Psoas muscle (tissue), 8 donors: ENCODE measurements around the gene WWOX. TPM values are rescaled to one million over a fixed set of nuclear protein-coding genes. Genes with fewer than 3 reads are reported as not detected.

Experiments used
- ATAC-seq, 4 donors: fragments of 200-7000 bp; cut with Tn5 transposase; one replicate each; pipeline ENCODE4 v1.9.1; 2020; ENCODE audit warnings: moderate library complexity in 3 of 4, mild to moderate bottlenecking in 2 of 4
- DNase-seq, 2 donors: peaks; one replicate each; pipeline ENCODE4 v3.0.0-alpha.2; 2020
- H3K27ac ChIP-seq: fragments of 200-600 bp; one replicate; pipeline ENCODE4 v1.8.0; 2022
- H3K27me3 ChIP-seq, 3 donors: fragments of 200-600 bp in 1 of 3; one replicate each; pipeline versions ENCODE4 v1.6.1 to v1.8.0; 2013 to 2022; ENCODE audit warnings: low read length in 2 of 3, mild to moderate bottlenecking in 2 of 3, moderate library complexity in 1 of 3; ENCODE audit not compliant: insufficient read depth in 3 of 3
- H3K36me3 ChIP-seq, 2 donors: fragments of 200-600 bp in 1 of 2; one replicate each; pipeline versions ENCODE4 v1.6.1 to v1.8.0; 2013 to 2022; ENCODE audit warnings: low read depth in 1 of 2, mild to moderate bottlenecking in 1 of 2, moderate library complexity in 1 of 2; ENCODE audit not compliant: insufficient read depth in 1 of 2
- H3K4me1 ChIP-seq: fragments of 200-600 bp; one replicate; pipeline ENCODE4 v1.8.0; 2022
- H3K4me3 ChIP-seq: fragments of 200-600 bp; one replicate; pipeline ENCODE4 v1.8.0; 2022; ENCODE audit warnings: mild to moderate bottlenecking
- H3K9me3 ChIP-seq: fragments of 200-600 bp; one replicate; pipeline ENCODE4 v1.8.0; 2022
- CTCF ChIP-seq: fragments of 200-600 bp; IDR thresholded peaks from one replicate; pipeline ENCODE4 v1.8.0; 2022; ENCODE audit warnings: antibody characterized with exemption
- WGBS, 3 donors: extraction: QIAGEN DNeasy Blood & Tissue Kit; methylation state at CpG; one replicate each; pipeline versions ENCODE4 v1.1.6 to v1.1.7; 2013; 5-methylcytosine and 5-hydroxymethylcytosine counted together
- intact Hi-C, 2 donors: fragments of 100-400 bp; cut with DNase I; formaldehyde crosslinking; loops; one replicate each; pipeline versions ENCODE4 v1.11.0 to v1.14.2; 2022
- polyA plus RNA-seq, 3 donors: library from polyadenylated mRNA; stranded (reverse); fragments of 200-250 nt; gene quantifications; one replicate each; pipeline ENCODE4 v1.2.3, GENCODE V29; 2013
- total RNA-seq, 4 donors: library from RNA; stranded (reverse); fragmentation: NEBNext Ultra II Directional in 2 of 4; extraction: Animal tissue kit (Norgen Biotek cat#: 25700) in 2 of 4; gene quantifications; one replicate each; pipeline versions ENCODE4 v1.2.1 to v1.2.4, GENCODE V29; 2021 to 2023
- donor health status: healthy with polysubstance abuse.
- donor health status: DM: no; HTN: no; CAD: no; lungs with moderate emphysema.
- donor health status: Bipolar disorder and iron deficiency.
- donor health status: healthy.
- donor health status: DM: yes; HTN: yes; CAD: no.
- donor health status: DM: no; HTN: no; CAD: no.
- donor health status: DM: no; HTN: no; CAD: no.
- donor health status: DM: yes; HTN: yes; CAD: no.

WWOX gene
- total and polyA plus RNA-seq, 7 donors: 3.1 to 6.6 (median 5.0) TPM

- intact Hi-C loops: no loop called here
- TF ChIP-seq CTCF: no peak
- Histone ChIP-seq H3K4me3 (no peak overlapping the region), H3K27ac (no peak overlapping the region), H3K9me3 (no peaks in the 10 kb centered on the region), H3K36me3 (no peaks in the 10 kb centered on the region), H3K4me1 (no peaks in the 10 kb centered on the region), H3K27me3 (no peaks in the 10 kb centered on the region)
- 85 to 87% (median 86%) methylated on average over 11 of the region's 11 CpGs for WGBS, 3 donors
- ATAC-seq (no peak), DNase-seq (no peak)
These were observed 184.2 kb downstream of the WWOX start for GRCh38 chr16:78283548-78284251.

GRCh38 chr16:78284326-78284725 is 184.9 kb downstream of the WWOX start:
- H3K9me3 ChIP-seq: no peaks in the 10 kb centered on the region
- no peaks in the 10 kb centered on the region for H3K4me1 ChIP-seq
- DNase-seq (no peak), ATAC-seq (no peak)
- intact Hi-C loops: no loop called here
- no peaks in the 10 kb centered on the region for H3K27me3 ChIP-seq
- 69 to 83% (median 76%) methylated on average over 1 of the region's 1 CpG for WGBS, 3 donors
- no peak overlapping the region for H3K27ac ChIP-seq
- H3K36me3 ChIP-seq: no peaks in the 10 kb centered on the region
- no peak for TF ChIP-seq CTCF
- H3K4me3 ChIP-seq: no peak overlapping the region

GRCh38 chr16:78284957-78285434 is 185.5 kb downstream of the WWOX start:
- WGBS, 3 donors: 92 to 94% (median 94%) methylated on average over 3 of the region's 3 CpGs

DNA sequence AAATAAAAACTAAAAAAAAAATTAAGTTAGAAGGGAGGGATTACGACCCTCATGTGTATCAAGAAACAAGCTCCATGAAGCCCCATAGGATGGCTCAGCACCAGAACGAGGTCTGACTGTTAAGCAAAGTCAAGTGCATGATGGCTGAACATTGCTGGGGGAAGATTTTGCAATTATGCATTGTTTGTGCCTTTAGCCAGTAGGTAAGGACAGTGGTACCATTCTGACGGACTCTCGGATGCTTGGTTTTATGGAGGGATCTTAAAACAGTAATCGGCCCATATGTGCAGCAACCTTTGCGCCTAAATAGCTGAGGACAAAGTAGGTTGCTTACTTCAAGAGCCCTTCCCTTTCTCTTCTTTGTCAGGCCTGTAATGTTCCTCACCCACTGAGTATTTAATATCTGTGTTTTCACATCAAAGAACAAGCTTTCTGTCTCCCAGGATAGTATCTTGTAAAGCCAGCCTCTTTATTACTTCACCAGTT is 186.0 kb downstream of the WWOX start:
- DNase-seq: no peak
- H3K36me3 ChIP-seq: no peaks in the 10 kb centered on the region
- H3K27me3 ChIP-seq: no peaks in the 10 kb centered on the region
- no peak for TF ChIP-seq CTCF
- H3K9me3 ChIP-seq: no peaks in the 10 kb centered on the region
- no peak for ATAC-seq
- intact Hi-C loops: no loop called here
- WGBS, 3 donors: 79 to 89% (median 80%) methylated on average over 6 of the region's 6 CpGs
- H3K4me1 ChIP-seq: no peaks in the 10 kb centered on the region
- no peak overlapping the region for H3K4me3 ChIP-seq
- H3K27ac ChIP-seq: no peak overlapping the region

More at GRCh38 chr16:78284957-78285434, 185.5 kb downstream of the WWOX start:
- H3K4me1 ChIP-seq: no peaks in the 10 kb centered on the region
- ATAC-seq: no peak
- no peak overlapping the region for H3K27ac ChIP-seq
- no peaks in the 10 kb centered on the region for H3K9me3 ChIP-seq
- TF ChIP-seq CTCF: no peak
- no peak for DNase-seq
- no peak overlapping the region for H3K4me3 ChIP-seq
- no peaks in the 10 kb centered on the region for H3K27me3 ChIP-seq
- no peaks in the 10 kb centered on the region for H3K36me3 ChIP-seq
- intact Hi-C loops: no loop called here
